ENCODE data around the gene ALPP. TPM values are rescaled to one million over a fixed set of nuclear protein-coding genes. Genes with fewer than 3 reads are reported as not detected.
"Not testable (repeated sequence)": the region's sequence is repeated elsewhere in the genome, so short reads cannot be mapped to it uniquely, and the experiment has no call there.

Gene ALPP
- total RNA-seq, 1 donor from 2014 or later: not detected

DNA sequence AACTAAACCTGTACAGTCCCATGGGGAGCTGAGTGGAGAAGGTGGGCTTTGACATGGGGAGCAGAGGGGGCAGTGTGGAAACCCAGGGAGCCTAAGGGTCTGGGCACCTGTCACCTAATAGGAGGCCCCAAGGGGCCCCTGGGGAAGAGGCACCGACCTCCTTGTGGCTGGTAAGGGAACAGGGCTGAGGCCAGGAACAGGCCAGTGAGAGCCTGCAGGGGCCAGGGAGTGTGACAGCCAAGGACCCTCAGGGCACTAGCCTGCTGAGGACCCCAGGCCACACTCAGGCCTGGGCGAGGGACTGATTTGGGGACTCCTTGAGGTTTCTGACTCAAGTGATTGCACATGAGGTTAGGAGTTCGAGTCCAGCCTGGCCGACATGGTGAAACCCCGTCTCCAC, 24.5 kb upstream of the ALPP start:
- intact Hi-C loops (cut with DNase I): no loop called here
- ATAC-seq (no peak), DNase-seq (ENCODE audit: missing footprints) (no peak)

DNA sequence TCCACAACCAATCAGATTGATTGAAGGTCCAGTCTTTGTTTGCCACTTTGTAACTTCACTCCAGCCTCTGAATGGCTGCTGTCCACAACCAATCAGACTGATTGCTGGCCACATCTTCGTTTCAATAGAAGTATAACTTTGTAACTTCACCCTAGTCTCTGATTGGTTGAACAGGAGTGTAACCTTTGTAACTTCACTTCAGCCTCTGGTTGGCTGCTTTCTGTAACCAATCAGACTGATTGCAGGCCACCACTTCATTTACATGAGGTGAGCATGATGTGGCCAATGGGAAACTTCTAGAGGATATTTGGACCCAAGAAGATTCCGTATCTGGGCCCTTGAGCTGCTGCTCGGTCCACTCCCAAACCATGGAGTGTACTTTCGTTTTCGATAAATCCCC, 16.9 kb upstream of the ALPP start:
- intact Hi-C loops (cut with DNase I): no loop called here
- ATAC-seq (no peak), DNase-seq (ENCODE audit: missing footprints) (no peak)

DNA sequence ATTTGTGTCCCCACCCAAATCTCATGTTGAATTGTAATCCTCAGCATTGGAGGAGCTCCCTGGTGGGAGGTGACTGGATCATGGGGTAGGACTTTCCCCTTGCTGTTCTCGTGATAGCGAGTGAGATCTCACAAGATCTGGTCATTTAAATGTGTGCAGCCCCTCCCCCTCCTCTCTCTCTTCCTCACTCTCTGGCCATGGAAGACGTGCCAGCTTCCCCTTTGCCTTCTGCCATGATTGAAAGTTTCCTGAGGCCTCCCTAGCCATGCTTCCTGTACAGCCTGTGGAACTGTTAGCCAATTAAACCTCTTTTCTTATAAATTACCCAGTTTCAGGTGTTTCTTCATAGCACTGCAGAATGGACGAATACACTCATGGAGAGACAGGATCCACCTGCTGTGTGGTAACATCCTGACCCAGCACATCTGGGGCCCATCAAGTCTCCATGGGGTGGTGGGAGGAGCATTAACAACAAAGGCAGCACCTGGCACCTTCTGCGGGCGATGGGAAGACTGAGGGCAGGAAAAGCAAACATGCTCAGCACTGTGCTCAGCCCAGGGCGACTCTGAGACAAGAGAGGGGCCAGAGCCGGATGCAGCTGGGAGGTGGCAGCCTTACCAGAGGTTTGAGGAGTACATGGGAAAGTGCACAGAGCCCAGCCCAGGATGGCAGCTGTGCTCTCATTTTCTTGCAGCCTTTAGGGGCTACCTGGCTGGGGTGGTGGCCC, 16.2 kb upstream of the ALPP start:
- ATAC-seq (no peak), DNase-seq (ENCODE audit: missing footprints) (no peak)
- intact Hi-C loops (cut with DNase I): no loop called here

DNA sequence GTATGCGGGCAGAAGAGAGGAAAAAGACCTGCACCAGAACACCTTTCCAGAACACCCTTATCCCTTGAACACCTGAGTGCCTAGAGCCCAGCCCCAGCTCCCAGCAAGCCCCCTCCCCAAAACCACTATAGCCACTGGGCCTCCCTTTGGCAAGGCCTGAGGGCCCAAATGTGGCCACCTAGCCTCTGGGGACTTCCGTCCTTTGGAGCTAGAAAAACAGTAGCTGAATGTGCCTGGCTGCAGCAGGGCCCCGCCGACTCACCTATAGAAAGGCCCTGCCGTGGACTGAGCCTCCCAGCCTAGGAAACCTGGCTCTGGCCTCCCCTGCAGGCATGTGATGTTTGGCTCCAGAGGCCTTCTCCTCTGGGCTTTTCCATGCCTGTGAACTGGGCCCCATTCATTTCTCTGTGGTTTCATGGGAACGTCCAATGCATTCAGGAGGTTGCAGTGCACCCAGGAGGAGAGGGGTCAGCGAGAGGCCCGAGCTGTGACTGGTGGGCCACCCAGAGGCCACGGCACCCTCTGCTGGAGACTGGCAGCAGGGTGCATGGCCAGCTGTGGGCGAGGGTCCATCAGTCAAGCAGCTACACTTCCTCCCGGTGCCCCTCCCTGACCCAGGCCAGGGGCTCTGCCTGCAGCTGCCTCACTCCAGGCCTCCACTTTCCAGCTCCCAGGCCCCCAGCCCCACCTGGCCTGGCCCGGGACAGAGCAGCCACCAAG, 15.3 kb upstream of the ALPP start:
- DNase-seq (ENCODE audit: missing footprints); ATAC-seq; intact Hi-C loops (cut with DNase I): not testable (repeated sequence)

DNA sequence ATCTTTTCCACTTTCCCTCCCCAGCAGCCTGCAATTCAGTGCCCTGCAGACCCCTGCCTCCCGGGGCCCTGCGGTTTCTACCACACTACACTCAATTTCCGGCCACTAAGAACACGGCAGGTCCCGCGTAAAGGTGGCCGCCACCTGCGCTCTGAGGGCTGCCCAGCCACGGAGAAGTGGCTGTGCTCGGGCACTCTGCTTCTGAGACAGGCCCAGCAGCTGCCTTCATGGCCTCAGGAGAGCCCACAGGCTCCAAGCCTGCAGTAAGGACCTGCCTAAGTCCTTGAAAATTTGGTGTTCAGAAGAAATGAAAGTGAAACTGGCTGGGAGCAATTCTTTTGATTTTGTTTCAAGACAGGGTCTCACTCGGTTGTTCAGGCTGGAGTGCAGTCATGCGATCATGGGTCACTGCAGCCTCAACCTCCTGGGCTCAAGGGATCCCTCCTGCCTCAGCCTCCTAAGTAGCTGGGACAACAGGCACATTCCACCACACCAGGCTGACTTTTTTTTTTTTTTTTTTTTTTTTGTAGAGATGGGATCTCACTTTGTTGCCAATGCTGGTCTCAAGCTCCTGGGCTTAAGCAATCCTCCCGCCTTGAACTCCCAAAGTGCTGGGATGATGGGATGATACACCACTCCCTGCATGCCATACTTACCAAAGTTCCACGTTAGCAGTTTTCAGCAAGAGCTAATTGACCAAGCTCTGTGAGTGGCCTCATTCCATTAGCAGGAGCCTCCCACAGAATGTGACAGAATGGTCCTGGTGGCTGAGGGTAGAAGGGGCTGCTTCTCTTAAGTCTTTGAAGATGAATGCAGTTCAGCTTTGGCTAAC, 14.6 kb upstream of the ALPP start:
- DNase-seq (ENCODE audit: missing footprints): no peak
- intact Hi-C loops (cut with DNase I): no loop called here

DNA sequence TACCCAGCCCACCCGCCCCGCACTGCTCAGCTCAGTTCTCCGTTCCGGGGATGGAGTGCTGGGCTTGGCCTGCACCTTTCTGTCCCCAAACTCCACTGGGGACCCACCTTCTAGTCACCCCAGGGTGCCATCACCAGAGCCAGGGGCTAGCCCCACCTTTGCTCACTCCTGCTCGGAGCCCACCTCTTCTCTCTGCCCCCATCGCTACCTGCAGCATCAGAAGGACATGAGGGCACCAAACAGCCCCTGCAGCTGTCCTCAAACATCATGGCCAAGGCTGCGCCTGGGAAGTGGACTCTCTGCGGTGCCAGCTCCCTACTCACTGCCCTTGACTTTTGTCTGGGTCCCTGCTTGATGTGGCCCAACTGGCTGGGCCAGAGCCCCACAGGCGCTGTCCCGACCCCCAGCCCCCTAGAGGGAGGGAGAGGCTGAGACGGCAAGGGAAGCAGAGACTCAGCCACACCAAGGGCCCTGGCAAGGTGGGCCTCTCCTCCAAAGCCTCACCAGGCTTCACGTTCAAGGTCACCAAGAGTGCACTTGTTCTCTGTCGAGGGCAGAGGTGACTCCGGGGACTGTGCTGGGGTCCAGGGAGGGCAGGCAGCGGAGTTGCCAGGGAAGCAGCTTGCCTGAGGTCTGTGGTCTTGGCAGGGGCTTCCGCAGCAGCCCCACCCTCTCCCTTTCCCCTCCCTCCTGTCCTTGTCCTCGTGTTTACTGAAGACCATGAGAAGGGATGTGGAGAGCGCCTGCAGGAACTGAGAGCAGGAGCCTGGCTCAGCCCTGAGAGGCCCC, 13.6 kb upstream of the ALPP start:
- ATAC-seq: peak; percentile 29
- DNase-seq (ENCODE audit: missing footprints): not testable (repeated sequence)

More for the DNA sequence above, 14.6 kb upstream of the ALPP start:
- no peak for ATAC-seq

DNA sequence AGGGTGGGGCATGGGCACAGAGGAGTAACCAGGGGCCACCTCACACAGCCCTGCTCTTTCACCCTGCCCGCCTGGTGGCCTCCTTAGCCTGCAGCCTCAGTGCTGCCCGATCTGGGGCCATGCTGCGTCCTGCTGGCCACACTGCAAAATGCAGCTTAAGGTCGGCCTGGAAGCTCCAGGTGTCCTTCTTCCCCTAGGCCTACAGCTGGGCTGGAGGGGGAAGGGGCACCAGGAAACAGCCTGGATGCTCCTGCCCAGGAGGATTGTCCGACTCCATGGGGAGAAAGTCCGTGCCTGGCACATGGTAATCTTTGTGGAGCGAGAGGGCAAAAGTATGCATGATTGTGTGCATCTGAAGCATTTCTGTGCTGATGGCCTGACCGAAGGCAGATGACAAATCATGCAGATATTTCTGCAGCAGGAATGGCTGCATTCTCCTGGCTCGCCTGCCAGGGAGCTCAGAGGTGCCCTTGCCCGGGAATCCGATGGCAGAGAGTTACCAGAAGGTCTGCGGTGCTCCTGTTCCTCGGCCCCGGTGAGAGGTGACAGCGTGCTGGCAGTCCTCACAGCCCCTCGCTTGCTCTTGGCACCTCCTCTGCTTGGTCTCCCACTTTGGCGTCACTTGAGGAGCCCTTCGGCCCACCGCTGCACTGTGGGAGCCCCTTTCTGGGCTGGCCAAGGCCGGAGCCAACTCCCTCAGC, 12.8 kb upstream of the ALPP start:
- ATAC-seq (peak; percentile 43), DNase-seq (ENCODE audit: missing footprints) (no peak)
- intact Hi-C loops (cut with DNase I): no loop called here

More for the DNA sequence above, 13.6 kb upstream of the ALPP start:
- intact Hi-C loops (cut with DNase I): not testable (repeated sequence)

DNA sequence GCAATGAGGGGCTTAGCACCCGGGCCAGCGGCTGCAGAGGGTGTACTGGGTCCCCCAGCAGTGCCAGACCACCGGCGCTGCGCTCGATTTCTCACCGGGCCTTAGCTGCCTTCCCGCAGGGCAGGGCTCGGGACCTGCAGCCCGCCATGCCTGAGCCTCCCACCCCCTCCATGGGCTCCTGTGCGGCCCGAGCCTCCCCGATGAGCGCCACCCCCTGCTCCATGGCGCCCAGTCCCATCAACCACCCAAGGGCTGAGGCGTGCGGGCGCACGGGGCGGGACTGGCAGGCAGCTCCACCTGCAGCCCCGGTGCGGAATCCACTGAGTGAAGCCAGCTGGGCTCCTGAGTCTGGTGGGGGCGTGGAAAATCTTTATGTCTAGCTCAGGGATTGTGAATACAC, 12.1 kb upstream of the ALPP start:
- intact Hi-C loops (cut with DNase I); DNase-seq (ENCODE audit: missing footprints); ATAC-seq: not testable (repeated sequence)

DNA sequence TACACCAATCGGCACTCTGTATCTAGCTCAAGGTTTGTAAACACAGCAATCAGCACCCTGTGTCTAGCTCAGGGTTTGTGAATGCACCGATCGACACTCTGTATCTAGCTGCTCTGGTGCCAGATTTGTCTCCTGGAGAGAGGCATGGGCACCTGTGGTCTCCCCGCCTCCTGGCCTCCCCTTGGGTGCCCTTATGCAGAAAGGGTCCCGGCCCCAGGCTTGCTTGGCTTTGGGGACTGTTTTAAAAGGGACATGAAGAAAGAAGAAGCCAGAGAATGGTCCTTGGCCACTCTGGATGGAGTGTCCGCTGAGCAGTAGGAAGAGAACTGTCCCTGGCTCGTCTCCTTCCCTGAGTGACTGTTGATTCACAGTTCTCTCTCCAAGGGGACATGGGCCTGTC, 11.5 kb upstream of the ALPP start:
- intact Hi-C loops (cut with DNase I): no loop called here
- DNase-seq (ENCODE audit: missing footprints) (no peak), ATAC-seq (no peak)

DNA sequence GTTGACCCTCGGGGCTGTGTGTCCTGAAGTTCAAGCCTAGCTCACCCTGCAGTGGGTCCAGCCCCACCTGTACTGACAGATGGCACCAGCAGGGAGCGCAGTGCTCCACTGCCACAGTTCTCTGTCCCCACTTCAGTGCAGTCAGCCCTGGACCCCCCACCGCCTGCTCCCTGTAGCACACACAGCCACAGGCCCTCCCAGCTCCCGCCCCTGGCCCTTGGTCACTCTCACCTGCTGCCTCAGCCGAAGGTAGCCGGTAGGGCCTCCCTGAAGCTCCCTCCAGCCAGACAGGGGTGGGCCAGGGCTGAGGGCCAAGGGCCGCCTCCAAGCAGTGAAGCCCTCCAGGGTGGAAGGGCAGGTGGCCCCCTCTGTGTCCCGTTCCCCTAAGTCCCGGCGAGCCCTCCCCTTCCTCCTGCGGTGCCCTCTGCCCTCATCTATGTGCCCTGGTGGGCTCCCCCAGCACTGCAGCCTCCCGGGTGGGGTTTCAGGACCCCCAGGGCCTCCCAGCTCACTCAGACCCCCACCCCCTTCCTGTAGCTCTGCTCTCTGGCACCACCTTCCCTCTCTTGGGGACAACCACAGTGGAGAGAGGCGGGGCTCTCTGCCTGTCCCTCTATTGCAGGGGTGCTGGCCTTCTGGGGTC, 10.8 kb upstream of the ALPP start:
- intact Hi-C loops (cut with DNase I): no loop called here
- no peak for DNase-seq (ENCODE audit: missing footprints)
- no peak for ATAC-seq

DNA sequence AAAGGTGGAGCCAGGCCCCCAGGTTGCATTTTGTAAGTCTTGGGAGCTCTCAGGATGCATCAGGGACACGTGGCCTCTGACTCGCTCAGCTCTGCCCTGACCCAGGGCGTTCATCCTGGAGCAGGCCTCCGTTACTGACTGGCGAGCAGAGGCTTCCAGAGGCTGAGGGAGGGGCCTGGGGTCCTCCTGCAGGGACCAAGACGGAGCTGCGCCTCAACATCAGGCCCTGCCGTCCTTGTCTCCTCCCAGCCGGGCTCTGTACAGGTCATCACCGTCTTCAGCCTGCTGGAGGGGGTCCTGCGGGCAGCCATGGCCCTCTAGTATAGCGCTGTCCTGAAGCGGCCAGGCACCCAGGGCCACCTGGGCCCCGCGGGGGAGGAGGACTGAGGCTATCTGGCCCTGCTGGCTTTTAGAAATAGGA, 10.2 kb upstream of the ALPP start:
- intact Hi-C loops (cut with DNase I): no loop called here
- DNase-seq (ENCODE audit: missing footprints): no peak
- ATAC-seq: no peak

DNA sequence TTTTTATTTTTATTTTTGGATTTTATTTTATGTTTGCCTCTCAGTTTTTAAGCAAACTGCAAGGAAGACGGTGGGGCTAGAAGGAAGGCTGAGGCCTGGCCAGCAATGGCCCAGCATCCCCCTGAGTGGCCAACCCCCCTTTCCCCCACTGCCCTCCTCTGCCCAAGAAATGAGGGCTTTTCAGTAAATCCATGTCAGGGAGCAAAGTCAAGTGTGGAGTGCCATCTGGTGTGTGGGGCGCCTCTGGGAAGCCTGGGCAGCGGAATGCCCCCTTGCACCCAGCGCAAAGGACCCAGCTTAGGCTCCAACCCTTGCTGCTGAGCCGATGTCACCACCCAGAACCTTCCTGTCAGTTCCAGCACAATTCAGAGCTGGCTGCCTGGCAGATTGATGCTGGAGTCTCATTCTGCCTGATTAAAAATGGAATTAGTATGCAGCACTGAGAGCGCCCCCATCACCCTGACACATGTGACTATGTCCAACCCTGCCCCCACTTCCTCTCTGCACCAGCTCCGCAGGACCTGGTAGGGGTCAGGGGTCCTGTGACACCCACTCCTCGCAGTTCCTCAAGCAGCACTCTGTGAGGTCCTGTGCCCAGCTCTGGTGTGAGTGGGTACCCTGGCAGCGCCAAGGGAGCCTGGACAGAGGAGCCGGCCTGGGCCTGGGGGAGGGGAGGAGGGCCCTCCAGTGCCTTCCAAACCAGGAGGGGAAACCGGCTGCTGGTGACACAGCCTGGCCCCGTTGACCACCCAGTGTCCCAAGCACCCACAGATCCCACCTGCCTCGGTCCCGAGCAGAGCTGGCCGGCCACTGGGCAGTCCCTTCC, 9.2 kb upstream of the ALPP start:
- intact Hi-C loops (cut with DNase I): no loop called here
- no peak for ATAC-seq
- no peak for DNase-seq (ENCODE audit: missing footprints)

DNA sequence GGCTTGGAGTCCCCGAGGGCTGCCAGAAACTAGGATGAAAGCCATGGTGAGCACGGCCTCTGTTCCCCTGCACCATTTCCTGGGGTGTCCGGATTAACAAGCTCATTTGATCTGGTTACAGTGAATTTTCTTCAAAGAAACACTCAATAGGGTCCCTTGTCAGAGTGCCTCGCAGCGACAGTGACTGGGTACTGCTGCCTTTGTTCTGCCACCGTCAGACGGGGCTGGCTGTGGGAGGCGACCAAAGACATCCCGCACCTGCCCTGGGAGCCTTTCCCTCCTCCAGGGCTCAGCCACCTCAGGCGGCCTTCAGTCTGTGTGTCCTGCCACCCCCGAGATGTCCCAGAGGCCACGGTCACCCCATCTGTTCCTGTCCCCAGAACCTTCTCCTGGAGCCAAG, 8.5 kb upstream of the ALPP start:
- intact Hi-C loops (cut with DNase I); DNase-seq (ENCODE audit: missing footprints); ATAC-seq: not testable (repeated sequence)

DNA sequence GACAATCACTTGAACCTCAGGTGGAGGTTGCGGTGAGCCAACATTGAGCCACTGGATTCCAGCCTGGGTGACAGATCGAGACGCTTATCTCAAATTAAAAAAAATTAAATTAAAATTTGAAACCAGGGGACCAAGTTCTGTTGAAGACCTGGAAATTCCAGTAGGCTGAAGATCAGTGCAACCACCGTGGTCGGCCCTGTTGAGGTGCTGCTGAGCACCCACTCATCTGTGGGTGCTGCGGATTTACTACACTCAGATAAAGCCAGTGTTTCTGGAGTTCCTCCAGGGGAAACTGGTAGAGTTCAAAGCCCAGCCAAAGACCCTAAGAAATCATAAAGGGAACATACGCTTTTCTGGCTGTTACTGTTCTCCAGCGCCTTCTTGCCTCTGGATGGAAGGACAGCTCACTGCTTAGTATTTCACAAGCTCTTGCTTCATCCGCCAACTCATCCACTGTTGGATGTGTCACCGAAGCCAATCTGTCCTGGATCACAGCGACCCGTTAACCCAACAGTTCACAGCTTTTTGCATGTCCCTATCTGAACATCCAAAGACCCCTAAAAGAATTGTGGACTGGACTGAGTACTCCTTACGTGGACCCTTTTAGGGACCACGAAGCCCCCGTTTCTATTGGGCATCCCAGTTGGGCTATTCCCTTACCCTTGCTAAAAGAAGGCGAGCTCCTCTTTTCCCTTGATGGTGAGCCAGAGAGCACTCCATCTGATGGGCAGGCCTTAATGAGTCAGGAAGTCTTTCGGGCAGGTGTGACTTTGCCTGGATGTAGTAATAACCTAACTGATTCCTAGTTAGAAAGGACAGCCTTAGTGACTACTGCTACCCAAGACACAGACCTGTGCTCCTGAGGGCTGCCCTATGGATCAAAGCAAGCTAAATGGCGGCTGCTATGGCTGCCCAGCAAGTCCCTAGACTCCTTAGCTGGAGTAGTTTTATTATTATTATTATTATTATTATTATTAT, 6.0 kb upstream of the ALPP start:
- intact Hi-C loops (cut with DNase I): no loop called here
- no peak for ATAC-seq
- DNase-seq (ENCODE audit: missing footprints): no peak

DNA sequence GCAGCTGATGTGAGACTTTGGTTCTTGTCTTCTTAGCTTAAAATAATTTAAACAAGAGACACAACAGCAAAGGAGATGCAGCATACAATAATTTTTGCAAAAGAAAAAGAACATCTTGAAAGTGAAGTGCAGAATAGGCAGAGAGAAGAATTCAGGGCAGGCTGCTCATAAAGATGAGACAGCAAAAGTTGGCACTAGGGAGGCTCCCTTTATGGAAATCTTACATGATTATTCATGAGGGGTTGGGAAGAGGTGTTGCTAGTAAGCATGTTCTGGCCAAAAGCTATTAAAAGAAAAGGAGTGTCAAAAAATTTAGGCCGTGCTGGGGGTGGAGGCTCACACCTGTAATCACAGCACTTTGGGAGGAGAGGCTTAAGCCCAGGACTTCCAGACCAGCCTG, 4.2 kb upstream of the ALPP start:
- intact Hi-C loops (cut with DNase I): no loop called here
- no peak for ATAC-seq
- DNase-seq (ENCODE audit: missing footprints): no peak

DNA sequence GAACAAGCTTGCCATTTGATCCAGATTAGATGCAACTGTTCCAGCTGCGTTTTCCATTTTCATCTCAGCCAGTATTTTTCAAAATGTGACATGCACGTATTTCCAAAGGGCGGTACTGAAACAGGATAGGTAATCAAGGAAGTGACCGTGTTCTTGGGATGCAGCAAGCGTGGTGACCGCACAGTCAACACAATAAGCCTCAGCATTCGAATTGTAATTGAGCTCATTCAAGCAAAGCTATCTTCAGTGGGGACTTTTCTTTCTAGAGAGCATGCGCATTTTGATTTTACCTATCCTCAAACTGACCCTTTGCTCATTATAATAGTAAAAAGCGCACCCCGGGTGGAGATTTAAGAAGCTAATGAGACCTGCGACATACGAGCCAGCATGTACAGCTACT, 3.4 kb upstream of the ALPP start:
- ATAC-seq (no peak), DNase-seq (ENCODE audit: missing footprints) (no peak)
- intact Hi-C loops (cut with DNase I): no loop called here
